ENCODE results near the gene DNTTIP2.

- TF ChIP-seq EZH2 (IDR thresholded peaks at IDR 0.05; ENCODE audit: low read length, unreplicated experiment) (no peak), CTCF (conservative IDR thresholded peaks at IDR 0.05; ENCODE audit: low read depth, low read length) (no peak)
Measured at GRCh38 chr1:93906480-93906879, 27.5 kb upstream of the DNTTIP2 start.

Data from PC-3 (cell line).